LHCN-M2 (cell line): ENCODE results near the gene PWP1. TPM values are rescaled to one million over a fixed set of nuclear protein-coding genes. Genes with fewer than 3 reads are reported as not detected.

Source experiments
- DNase-seq: peaks from one replicate; pipeline ENCODE4 v3.0.0-alpha.2; 2012; ENCODE audit warnings: low read depth
- total RNA-seq: library from RNA; depleted of rRNA; stranded (reverse); fragments of >200 nt; gene quantifications from 2 replicates; pipeline ENCODE4 v1.2.3, GENCODE V29; 2014; rRNA removed

Gene PWP1
- total RNA-seq, 1 experiment from 2014 or later: 99.9 TPM

- DNase-seq: no peak
Measured at GRCh38 chr12:107735763-107736162, 50.2 kb downstream of the PWP1 start.

GRCh38 chr12:107736914-107737313, 51.3 kb downstream of the PWP1 start:
- DNase-seq: no peak

DNA sequence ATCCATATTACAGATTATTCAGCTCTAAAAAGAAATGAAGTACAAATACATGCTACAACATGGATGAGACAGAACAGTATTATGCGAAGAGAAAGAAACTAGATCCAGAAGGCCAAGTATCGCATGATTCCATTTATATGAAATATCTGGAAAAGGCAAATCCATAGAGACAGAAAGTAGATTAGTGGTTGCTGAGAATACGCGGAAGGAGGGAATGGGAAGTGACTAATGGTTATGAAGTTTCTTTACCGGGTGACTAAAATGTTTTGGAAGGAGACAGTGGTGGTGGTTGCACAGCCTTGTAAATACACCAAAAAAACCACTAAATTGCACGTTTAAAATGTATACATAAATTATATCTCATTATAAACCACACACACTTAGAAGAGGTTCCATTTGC, 62.9 kb downstream of the PWP1 start:
- DNase-seq: peak; percentile 84

- peak; percentile 47 for DNase-seq
Measured at GRCh38 chr12:107749083-107749482, 63.5 kb downstream of the PWP1 start.

DNA sequence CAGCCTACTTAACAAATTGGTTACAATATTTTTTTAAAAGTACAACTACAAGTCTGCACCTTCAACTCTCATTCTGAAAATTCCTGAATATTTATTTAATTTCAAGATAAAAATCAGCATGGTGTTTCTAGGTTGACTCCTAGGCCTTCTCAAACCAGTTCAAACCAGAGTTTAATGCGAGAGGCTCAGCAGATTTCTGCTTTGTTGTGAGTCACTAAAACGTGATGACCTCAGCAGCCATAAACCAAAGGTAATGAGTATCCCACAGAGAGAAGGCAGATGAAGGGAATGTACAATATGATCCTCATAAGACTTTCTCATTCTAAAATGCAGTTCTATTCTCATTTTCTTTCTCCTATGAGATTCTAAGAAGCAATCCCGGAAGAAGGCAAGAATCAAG, 73.8 kb downstream of the PWP1 start:
- peak; percentile 91 for DNase-seq

DNA sequence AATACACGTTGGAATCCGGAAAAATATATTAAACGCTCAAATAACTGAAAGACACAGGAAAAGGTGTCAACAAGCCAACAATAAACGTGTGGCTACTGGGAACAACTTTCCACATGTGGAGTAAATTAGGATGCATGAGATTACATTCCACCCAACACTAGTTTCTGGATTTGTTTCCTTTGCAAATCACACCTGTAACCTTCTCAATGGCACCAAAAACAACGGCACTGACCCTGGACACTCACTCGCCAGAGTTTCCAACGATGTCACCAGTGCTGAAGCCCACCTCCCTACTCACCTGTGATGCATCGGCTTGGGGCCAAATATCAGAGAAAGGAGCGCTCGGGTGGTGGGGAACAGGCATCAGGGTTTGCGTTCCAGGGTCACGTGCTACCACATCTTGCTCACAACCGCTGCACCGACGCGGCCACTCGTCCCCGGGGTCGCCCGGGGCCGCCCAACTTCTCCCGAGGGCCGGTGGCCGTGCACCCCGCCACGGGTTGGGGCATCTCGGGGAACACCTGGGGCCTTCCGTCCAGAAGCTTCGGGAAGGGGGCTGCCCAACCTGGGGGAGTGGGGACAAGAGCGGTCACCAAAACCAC, 74.7 kb downstream of the PWP1 start:
- no peak for DNase-seq

- peak; percentile 91 for DNase-seq
Measured at GRCh38 chr12:107760809-107761501, 75.4 kb downstream of the PWP1 start, which contains the start of gene PRDM4. Gene PRDM4, minus strand, starts transcription at chr12:107761137. Its CDS starts 622 bp downstream, at chr12:107760515.

GRCh38 chr12:107761502-107761904, 75.9 kb downstream of the PWP1 start:
- no peak for DNase-seq

Other genes with a start within 250 kb of the PWP1 start
- gene PRDM4, start 75.3 kb downstream of the PWP1 start, total RNA-seq: 38.7 and 40.7 TPM in 2 replicates
- not detected in 2 replicates for gene ASCL4, start 88.9 kb downstream of the PWP1 start, total RNA-seq